ENCODE data around the gene E2F8.
A peak's percentile ranks its signal among the peaks of the same experiment; 100 is the strongest.

E2F8 gene

GRCh38 chr11:19225123-19225522, 15.6 kb downstream of the E2F8 start:
- no peak for DNase-seq

GRCh38 chr11:19220903-19221724, 19.6 kb downstream of the E2F8 start:
- peak in 18 of 58 donors; percentile 6 to 65 (median 18) for DNase-seq

GRCh38 chr11:19218786-19219460, 21.8 kb downstream of the E2F8 start:
- DNase-seq: peak in 29 of 58 donors; percentile 3 to 70 (median 26)

- peak in 27 of 58 donors; percentile 4 to 65 (median 26) for DNase-seq
These were observed 22.5 kb downstream of the E2F8 start for GRCh38 chr11:19218216-19218615.

- DNase-seq: no peak
These were observed 23.9 kb downstream of the E2F8 start for GRCh38 chr11:19216709-19217374.

- no peak for DNase-seq
These were observed 24.7 kb downstream of the E2F8 start for GRCh38 chr11:19216021-19216420.

- no peak for DNase-seq
These were observed 31.0 kb downstream of the E2F8 start for GRCh38 chr11:19209617-19210370.

- DNase-seq: no peak
These were observed 31.7 kb downstream of the E2F8 start for GRCh38 chr11:19208959-19209546.

GRCh38 chr11:19208181-19208580, 32.6 kb downstream of the E2F8 start:
- DNase-seq: no peak

- no peak for DNase-seq
These were observed 35.9 kb downstream of the E2F8 start for GRCh38 chr11:19204836-19205235.

- DNase-seq: no peak
These were observed 38.8 kb downstream of the E2F8 start, which contains the start of gene CSRP3 for GRCh38 chr11:19201737-19202605. Gene CSRP3, minus strand, starts transcription at chr11:19201983. Its CDS starts 9,535 bp downstream, at chr11:19192448.

GRCh38 chr11:19200410-19201201, 40.1 kb downstream of the E2F8 start:
- DNase-seq: no peak

GRCh38 chr11:19199771-19200170, 41.0 kb downstream of the E2F8 start:
- no peak for DNase-seq

- DNase-seq: no peak
These were observed 41.7 kb downstream of the E2F8 start for GRCh38 chr11:19199048-19199447.

GRCh38 chr11:19196432-19196831, 44.3 kb downstream of the E2F8 start:
- DNase-seq: no peak

GRCh38 chr11:19194620-19195308, 46.0 kb downstream of the E2F8 start:
- DNase-seq: no peak

- no peak for DNase-seq
These were observed 46.8 kb downstream of the E2F8 start for GRCh38 chr11:19193916-19194315.

- DNase-seq: no peak
These were observed 49.1 kb downstream of the E2F8 start for GRCh38 chr11:19191530-19192169.
